GM21381 (cell line): ENCODE results near the gene TOB1.

Source experiments
- ATAC-seq: cut with Tn5 transposase; IDR thresholded peaks from one replicate; pipeline ENCODE4 v1.9.1; 2021; ENCODE audit warnings: mild to moderate bottlenecking, moderate library complexity; ENCODE audit not compliant: unreplicated experiment

The TOB1 gene

GRCh38 chr17:50848039-50848438 lies 18.1 kb downstream of the TOB1 start:
- ATAC-seq: no peak

- no peak for ATAC-seq
Observed at GRCh38 chr17:50847566-50847965, 18.6 kb downstream of the TOB1 start.

GRCh38 chr17:50845240-50846147 lies 20.7 kb downstream of the TOB1 start:
- no peak for ATAC-seq

GRCh38 chr17:50844117-50844700 lies 21.9 kb downstream of the TOB1 start:
- ATAC-seq: no peak

GRCh38 chr17:50843150-50843905 lies 22.8 kb downstream of the TOB1 start:
- ATAC-seq: no peak

GRCh38 chr17:50842506-50843149 lies 23.5 kb downstream of the TOB1 start:
- ATAC-seq: no peak

GRCh38 chr17:50841949-50842354 lies 24.2 kb downstream of the TOB1 start:
- no peak for ATAC-seq

- ATAC-seq: no peak
Observed at GRCh38 chr17:50841277-50841948, 24.7 kb downstream of the TOB1 start.

GRCh38 chr17:50840311-50840851 lies 25.8 kb downstream of the TOB1 start:
- no peak for ATAC-seq

- ATAC-seq: no peak
Observed at GRCh38 chr17:50839591-50840310, 26.4 kb downstream of the TOB1 start.

GRCh38 chr17:50837980-50838954 lies 27.9 kb downstream of the TOB1 start:
- ATAC-seq: no peak

GRCh38 chr17:50837286-50837979 lies 28.7 kb downstream of the TOB1 start:
- ATAC-seq: no peak

- ATAC-seq: no peak
Observed at GRCh38 chr17:50836826-50837225, 29.3 kb downstream of the TOB1 start.

- ATAC-seq: no peak
Observed at GRCh38 chr17:50835301-50836234, 30.6 kb downstream of the TOB1 start, which contains the start of gene WFIKKN2. WFIKKN2 (plus strand) TSS chr17:50835586; CDS start chr17:50835938, 352 bp downstream.

GRCh38 chr17:50834429-50835300 lies 31.5 kb downstream of the TOB1 start:
- ATAC-seq: no peak
